Measurements from ENCODE around the gene RPTOR. TPM values are rescaled to one million over a fixed set of nuclear protein-coding genes. Genes with fewer than 3 reads are reported as not detected.

Gene RPTOR
- total RNA-seq, 4 donors from 2014 or later = 47.6 to 56.9 (median 55.4) TPM

DNA sequence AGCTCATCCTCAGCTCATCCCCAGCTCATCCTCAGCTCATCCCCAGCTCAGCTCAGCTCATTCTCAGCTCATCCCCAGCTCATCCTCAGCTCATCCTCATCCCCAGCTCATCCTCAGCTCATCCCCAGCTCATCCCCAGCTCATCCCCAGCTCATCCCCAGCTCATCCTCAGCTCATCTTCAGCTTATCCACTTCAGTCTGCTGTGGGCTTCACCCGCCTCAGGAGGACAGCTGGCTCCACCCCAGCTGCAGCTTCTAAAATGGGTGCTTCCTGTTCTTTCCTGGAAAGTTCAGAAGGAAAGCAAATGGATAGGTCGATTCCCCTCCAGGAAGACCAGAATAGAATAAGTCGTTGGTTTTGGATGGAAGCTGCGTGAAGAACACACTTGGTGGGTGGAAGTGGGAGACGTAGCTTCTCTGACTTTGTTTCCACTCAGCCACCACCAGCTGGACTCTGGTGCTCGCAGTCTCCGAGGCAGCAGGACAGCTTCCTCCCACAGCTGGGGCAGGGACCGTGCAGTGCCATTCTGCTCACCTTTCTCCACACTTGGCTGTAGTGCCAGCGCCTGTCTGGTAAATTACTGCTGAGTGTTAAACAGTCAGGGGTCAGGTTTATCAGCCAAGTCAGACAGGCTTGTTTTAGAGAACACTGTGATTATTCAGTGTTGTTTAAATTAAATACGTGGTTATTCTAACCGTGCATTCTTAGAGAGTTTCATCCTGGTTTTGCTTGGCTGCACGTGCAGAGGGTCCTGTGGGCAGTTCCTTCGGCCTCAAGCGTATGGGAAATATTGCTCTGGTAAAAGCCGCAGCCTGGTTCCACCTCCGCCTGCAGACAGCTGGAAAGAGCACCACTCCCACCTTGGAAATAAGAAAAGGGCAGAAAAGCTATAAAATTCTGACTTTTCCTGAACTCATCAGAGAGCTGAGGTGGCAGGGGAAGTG, 386.0 kb downstream of the RPTOR start:
- in situ Hi-C loops (cut with MboI; ENCODE audit: low sequenced_read_pairs in 4 of 4) = no loop called here
- ATAC-seq = no peak
- no peak overlapping the region for H3K27ac ChIP-seq
- no peak for DNase-seq
- intact Hi-C loops (cut with DNase I; ENCODE audit: low total_unique reads) = no loop called here
- H3K4me3 ChIP-seq = no peak overlapping the region
- H3K4me1 ChIP-seq = no peaks in the 10 kb centered on the region
- H3K9me3 ChIP-seq = no peaks in the 10 kb centered on the region
- no peaks in the 10 kb centered on the region for H3K27me3 ChIP-seq
- peaks cover 0 to 24% of the 10 kb centered on the region in 2 donors for H3K36me3 ChIP-seq
- TF ChIP-seq, protein P1, sequence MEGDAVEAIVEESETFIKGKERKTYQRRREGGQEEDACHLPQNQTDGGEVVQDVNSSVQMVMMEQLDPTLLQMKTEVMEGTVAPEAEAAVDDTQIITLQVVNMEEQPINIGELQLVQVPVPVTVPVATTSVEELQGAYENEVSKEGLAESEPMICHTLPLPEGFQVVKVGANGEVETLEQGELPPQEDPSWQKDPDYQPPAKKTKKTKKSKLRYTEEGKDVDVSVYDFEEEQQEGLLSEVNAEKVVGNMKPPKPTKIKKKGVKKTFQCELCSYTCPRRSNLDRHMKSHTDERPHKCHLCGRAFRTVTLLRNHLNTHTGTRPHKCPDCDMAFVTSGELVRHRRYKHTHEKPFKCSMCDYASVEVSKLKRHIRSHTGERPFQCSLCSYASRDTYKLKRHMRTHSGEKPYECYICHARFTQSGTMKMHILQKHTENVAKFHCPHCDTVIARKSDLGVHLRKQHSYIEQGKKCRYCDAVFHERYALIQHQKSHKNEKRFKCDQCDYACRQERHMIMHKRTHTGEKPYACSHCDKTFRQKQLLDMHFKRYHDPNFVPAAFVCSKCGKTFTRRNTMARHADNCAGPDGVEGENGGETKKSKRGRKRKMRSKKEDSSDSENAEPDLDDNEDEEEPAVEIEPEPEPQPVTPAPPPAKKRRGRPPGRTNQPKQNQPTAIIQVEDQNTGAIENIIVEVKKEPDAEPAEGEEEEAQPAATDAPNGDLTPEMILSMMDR (IDR thresholded peaks at IDR 0.05 in 4 of 5, conservative IDR thresholded peaks at IDR 0.05 in 1 of 5) = no peak
- no peak for TF ChIP-seq POLR2A (IDR thresholded peaks at IDR 0.05)

- no peak overlapping the region for H3K27ac ChIP-seq
- H3K9me3 ChIP-seq = no peaks in the 10 kb centered on the region
- no peaks in the 10 kb centered on the region for H3K27me3 ChIP-seq
- in situ Hi-C loops (cut with MboI; ENCODE audit: low sequenced_read_pairs in 4 of 4) = no loop called here
- peaks cover 0 to 14% of the 10 kb centered on the region in 2 donors for H3K36me3 ChIP-seq
- no peaks in the 10 kb centered on the region for H3K4me1 ChIP-seq
- intact Hi-C loops (cut with DNase I; ENCODE audit: low total_unique reads) = no loop called here
- DNase-seq (no peak), ATAC-seq (no peak)
- no peak overlapping the region for H3K4me3 ChIP-seq
- TF ChIP-seq, protein P1 (IDR thresholded peaks at IDR 0.05 in 4 of 5, conservative IDR thresholded peaks at IDR 0.05 in 1 of 5) = no peak
- TF ChIP-seq POLR2A (IDR thresholded peaks at IDR 0.05) = no peak
Observed at GRCh38 chr17:80931421-80932265, 387.0 kb downstream of the RPTOR start.

DNA sequence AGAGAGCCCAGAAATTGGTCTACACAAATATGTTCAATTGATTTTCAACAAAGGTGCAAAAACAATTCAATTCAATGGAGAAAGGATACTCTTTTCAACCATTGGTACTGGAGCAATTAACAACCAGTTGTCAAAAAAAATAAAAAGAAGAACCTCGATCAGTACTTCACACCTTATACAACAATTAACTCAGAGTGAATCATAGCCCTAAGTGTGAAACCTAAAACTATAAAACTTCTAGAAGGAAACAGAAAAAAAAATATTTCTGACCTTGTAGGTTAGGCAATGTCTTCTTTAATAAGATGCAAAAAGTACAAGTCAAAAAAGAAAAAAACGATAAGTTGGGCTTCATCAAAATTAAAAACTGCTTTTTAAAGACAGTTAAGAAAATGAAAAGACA, 390.9 kb downstream of the RPTOR start:
- ATAC-seq (no peak), DNase-seq (no peak)
- in situ Hi-C loops (cut with MboI; ENCODE audit: low sequenced_read_pairs in 4 of 4) = no loop called here
- no peak for TF ChIP-seq POLR2A (IDR thresholded peaks at IDR 0.05)
- TF ChIP-seq, protein P1 (IDR thresholded peaks at IDR 0.05 in 4 of 5, conservative IDR thresholded peaks at IDR 0.05 in 1 of 5) = no peak
- Histone ChIP-seq H3K4me1 (no peaks in the 10 kb centered on the region), H3K36me3 (no peaks in the 10 kb centered on the region), H3K27me3 (no peaks in the 10 kb centered on the region), H3K9me3 (no peaks in the 10 kb centered on the region), H3K4me3 (no peak overlapping the region), H3K27ac (no peak overlapping the region)
- intact Hi-C loops (cut with DNase I; ENCODE audit: low total_unique reads) = no loop called here

DNA sequence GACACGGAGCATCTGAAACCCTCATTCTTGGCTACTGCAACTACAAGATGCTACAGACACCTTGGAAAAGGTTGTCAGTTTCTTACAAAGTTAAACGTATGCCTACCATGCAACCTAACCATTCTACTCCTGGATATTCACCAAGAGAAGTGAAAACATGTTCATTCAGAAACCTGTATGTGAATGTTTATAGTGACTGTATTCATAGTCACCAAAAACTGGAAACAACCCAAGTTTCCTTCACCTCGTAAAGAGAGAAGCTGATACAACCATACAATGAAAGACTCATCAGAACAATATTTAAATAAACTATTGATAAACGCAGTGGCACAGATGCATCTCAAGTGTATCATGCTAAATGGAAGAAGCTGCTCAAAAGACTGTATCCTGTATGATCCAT, 391.6 kb downstream of the RPTOR start:
- DNase-seq = no peak
- Histone ChIP-seq H3K27me3 (no peaks in the 10 kb centered on the region), H3K4me3 (no peak overlapping the region), H3K4me1 (no peaks in the 10 kb centered on the region), H3K9me3 (no peaks in the 10 kb centered on the region), H3K36me3 (no peaks in the 10 kb centered on the region), H3K27ac (no peak overlapping the region)
- ATAC-seq = no peak
- TF ChIP-seq POLR2A (IDR thresholded peaks at IDR 0.05) = no peak
- TF ChIP-seq, protein P1 (IDR thresholded peaks at IDR 0.05 in 4 of 5, conservative IDR thresholded peaks at IDR 0.05 in 1 of 5) = no peak
- intact Hi-C loops (cut with DNase I; ENCODE audit: low total_unique reads) (no loop called here), in situ Hi-C loops (cut with MboI; ENCODE audit: low sequenced_read_pairs in 4 of 4) (no loop called here)

Measured in gastrocnemius medialis (tissue), 4 donors.